ENCODE results near the gene KLC3.
"Not testable (repeated sequence)": the region's sequence is repeated elsewhere in the genome, so short reads cannot be mapped to it uniquely, and the experiment has no call there.

DNA sequence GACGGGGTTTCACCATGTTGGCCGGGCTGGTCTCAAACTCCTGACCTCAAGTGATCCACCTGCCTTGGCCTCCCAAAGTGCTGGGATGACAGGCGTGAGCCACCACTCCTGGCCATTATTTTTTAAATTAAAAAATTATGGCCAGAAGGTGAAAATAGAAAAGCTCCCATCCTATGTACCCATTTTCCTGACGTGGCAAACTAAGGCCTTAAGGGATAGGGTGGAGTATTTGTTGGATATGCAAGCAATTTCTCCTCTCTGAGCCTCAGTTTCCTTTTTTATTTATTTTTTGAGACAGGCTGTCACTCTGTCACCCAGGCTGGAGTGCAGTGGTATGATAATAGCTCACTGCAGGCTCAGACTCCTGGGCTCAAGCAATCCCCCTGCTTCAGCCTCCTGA is 5.7 kb upstream of the KLC3 start:
- TF ChIP-seq, protein P1, sequence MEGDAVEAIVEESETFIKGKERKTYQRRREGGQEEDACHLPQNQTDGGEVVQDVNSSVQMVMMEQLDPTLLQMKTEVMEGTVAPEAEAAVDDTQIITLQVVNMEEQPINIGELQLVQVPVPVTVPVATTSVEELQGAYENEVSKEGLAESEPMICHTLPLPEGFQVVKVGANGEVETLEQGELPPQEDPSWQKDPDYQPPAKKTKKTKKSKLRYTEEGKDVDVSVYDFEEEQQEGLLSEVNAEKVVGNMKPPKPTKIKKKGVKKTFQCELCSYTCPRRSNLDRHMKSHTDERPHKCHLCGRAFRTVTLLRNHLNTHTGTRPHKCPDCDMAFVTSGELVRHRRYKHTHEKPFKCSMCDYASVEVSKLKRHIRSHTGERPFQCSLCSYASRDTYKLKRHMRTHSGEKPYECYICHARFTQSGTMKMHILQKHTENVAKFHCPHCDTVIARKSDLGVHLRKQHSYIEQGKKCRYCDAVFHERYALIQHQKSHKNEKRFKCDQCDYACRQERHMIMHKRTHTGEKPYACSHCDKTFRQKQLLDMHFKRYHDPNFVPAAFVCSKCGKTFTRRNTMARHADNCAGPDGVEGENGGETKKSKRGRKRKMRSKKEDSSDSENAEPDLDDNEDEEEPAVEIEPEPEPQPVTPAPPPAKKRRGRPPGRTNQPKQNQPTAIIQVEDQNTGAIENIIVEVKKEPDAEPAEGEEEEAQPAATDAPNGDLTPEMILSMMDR (IDR thresholded peaks at IDR 0.05; ENCODE audit: low read length) = not testable (repeated sequence)
- not testable (repeated sequence) for TF ChIP-seq EZH2 (IDR thresholded peaks at IDR 0.05; ENCODE audit: borderline replicate concordance, low read length)

All from OCI-LY1 (cell line).